Activated CD8-positive, alpha-beta memory T cell treated with anti-CD3 and anti-CD28 coated beads for 36 hours (primary cell): Measurements from ENCODE around the gene GAS1. TPM values are rescaled to one million over a fixed set of nuclear protein-coding genes. Genes with fewer than 3 reads are reported as not detected.

ENCODE experiments used
- CTCF ChIA-PET: fragments of 350-600 bp; sonication (Branson Sonifier 250); formaldehyde crosslinking; loops from one replicate; lab custom pipeline; 2021; ENCODE audit warnings: antibody characterized with exemption; lab: Charles Lee
- POLR2A ChIA-PET: fragments of 350-600 bp; sonication (Branson Sonifier 250); formaldehyde crosslinking; loops from one replicate; lab custom pipeline; 2021; ENCODE audit warnings: antibody characterized with exemption; lab: Charles Lee
- total RNA-seq, 2 experiments: library from RNA; stranded (reverse); gene quantifications; one replicate each; pipeline ENCODE4 v1.2.3, GENCODE V29; 2021

Gene GAS1, protein sequence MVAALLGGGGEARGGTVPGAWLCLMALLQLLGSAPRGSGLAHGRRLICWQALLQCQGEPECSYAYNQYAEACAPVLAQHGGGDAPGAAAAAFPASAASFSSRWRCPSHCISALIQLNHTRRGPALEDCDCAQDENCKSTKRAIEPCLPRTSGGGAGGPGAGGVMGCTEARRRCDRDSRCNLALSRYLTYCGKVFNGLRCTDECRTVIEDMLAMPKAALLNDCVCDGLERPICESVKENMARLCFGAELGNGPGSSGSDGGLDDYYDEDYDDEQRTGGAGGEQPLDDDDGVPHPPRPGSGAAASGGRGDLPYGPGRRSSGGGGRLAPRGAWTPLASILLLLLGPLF
- under 1 TPM; 0.34 TPM for total RNA-seq

DNA sequence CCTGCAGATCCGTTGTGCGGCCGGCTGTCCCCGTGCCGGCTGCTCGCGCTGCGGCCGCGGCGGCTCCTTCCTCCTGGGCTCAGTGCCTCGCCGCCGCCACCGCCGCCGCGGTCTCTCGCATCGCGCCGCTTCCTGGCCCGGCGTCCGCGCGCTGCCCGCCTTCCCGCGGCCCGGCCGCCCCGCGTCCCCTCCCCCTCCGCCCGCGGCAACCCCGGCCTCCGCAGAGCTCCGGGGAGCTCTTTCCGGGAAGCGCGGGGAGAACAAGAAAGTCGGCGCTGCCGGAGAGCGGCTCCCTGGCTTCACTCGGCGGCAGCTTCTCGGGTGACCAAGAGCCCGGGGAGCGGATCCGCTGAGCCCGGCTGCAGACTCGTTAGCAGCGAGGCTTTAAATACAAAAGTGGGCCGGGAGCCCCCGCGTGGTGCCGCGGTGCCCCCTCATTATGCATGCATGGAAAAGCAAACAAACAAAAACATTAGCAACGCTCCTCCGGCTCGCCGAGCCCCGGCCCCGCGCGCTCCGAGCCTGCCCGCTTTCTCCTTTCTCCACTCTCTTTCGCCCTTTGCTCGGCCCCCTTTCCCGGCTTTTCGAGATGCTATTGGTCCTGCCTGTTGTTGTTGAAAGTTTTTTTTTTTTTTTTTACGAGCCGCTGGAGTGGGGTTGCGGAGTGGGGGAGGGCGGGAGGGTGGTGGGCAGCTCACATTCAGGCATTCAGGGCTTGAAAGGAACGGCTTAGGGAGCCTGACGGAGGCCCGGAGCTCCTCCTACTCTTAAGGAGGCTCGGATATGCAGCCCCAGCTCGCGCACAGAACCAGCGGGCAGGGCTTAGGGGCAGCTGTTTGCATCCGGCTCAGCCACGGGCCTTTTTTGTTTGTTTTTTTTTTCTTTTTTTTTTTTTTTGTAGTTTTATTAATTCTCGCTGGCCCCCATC is at the start of gene GAS1:
Gene GAS1 (minus strand): TSS at position 361 of the 928 bp plus-strand sequence. CDS start 727 bp downstream, outside the sequence.
- CTCF ChIA-PET, result interaction anchor here (0.7 kb wide), 1 partner anchor 219 kb away, joined by 3 read pairs; no protein-coding TSS in a partner anchor

DNA sequence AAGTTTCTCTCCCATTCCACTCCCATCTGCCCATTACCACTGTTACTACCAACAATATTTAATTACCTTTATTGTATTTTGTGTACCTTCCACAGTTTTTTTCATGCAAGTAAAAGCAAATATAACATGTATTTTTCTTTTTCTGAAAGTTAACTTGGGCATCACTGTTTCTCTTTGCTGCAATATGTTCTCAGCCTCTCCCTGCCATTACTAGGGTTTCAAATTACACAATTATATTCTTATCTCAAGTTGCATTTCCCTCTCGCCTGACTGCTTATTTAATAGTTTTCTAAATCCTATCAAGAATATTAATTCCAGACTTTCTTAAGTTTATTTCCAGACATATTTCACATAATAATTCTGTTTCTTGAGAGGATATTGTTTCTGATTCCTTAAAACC is 46.9 kb upstream of the GAS1 start:
- ChIA-PET CTCF (no interaction called here), POLR2A (no interaction called here)

More for the DNA sequence above, at the start of gene GAS1:
- POLR2A ChIA-PET, result interaction anchor here (0.5 to 0.6 kb wide), 2 partner anchors 11 to 363 kb away, joined by 4 to 5 read pairs; no protein-coding TSS in a partner anchor

DNA sequence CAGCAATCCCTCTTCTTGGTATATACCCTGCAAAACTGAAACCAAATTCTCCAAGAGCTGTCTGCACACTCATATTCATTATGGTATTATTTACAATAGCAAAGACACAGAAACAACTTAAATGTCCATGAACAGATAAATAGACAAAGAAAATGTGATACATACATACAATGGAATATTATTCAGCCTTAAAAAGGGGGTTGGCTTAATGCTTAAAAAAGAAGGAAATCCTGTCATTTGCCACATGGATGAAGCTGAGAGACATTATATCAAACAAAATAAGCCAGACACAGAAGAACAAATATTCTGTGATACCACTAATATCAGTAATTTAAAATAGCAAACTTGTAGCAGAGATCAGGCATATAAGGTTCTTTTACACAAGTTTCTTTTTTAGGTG is 46.5 kb upstream of the GAS1 start:
- ChIA-PET POLR2A (no interaction called here), CTCF (no interaction called here)

DNA sequence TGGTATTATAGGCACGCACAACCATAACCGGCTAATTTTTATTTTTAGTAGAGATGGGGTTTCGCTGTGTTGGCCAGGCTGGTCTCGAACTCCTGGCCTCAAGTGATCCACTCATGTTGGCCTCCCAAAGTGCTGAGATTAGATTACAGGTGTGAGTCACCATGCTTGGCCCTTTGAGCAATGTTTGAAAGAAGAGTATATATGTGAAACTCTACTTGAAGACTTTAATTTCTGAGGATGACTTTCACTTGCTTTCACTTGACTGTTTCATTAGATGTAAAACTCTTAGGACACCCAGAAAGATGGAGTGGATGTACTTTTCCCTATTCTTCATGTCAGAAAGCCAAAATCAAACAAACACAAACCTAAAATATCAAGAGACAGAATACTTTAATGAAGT is 43.8 kb upstream of the GAS1 start:
- ChIA-PET POLR2A (no interaction called here), CTCF (no interaction called here)

DNA sequence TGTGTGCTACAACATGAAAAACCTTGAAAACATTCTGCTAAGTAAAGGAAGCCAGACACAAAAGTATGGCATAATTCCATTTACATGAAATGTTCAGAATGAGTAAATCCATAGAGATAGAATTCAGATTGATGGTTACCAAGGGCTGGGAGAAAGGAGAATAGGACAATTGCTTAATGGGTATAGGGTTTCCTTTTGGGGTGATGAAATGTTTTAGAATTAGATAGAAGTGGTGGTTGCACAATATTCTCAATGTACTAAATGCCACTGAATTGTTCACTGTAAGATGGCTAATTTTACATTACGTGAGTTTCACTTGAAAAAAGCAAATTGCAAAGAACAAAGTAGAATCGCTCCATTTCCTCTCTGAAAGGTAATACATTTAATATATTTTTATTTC is 43.0 kb upstream of the GAS1 start:
- POLR2A ChIA-PET, result no interaction called here
- CTCF ChIA-PET, result no interaction called here

DNA sequence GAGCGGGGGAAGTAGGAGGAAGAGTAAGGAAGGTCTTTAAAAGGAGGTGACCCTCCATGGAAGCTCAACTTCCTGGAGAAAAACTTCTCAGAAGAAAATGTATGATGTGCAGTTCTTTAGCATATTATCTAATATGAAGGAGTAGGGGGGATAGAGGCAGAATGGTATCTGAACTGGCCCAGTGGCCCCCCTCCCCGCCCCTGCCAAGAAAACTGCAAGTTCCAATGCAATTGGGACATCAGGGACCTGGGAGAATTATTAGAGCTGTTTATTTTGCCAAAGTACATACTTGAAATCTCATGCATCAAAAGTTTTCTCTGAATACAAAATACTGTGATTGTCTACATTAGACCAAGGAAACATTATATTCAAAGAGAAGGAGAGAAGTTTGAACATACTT is 40.6 kb upstream of the GAS1 start:
- POLR2A ChIA-PET, result no interaction called here
- CTCF ChIA-PET, result no interaction called here

DNA sequence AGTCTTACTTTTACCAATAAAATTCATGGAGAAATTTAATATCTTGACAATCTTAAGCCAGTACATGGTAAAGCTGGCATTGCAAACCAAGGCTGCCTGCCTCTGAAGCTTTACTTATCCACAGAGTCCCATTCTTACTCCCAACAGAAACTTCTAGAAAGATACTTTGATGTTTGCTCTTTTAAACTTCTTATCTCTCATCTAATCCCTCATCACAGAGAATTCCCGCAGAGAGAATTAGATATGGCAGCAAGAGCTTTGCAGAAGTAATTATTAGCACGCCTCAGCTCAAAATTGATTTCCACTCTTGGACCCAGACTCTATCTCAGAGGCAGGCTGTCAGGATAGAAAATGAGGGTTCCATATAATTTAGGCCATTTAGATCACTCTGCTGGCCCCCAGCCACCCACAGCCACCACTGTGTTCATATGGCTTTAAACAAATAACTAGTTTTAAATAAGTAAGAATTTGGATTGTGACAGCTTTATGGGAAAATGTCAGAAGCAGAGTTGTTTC is 37.9 kb upstream of the GAS1 start:
- ChIA-PET CTCF (no interaction called here), POLR2A (no interaction called here)

DNA sequence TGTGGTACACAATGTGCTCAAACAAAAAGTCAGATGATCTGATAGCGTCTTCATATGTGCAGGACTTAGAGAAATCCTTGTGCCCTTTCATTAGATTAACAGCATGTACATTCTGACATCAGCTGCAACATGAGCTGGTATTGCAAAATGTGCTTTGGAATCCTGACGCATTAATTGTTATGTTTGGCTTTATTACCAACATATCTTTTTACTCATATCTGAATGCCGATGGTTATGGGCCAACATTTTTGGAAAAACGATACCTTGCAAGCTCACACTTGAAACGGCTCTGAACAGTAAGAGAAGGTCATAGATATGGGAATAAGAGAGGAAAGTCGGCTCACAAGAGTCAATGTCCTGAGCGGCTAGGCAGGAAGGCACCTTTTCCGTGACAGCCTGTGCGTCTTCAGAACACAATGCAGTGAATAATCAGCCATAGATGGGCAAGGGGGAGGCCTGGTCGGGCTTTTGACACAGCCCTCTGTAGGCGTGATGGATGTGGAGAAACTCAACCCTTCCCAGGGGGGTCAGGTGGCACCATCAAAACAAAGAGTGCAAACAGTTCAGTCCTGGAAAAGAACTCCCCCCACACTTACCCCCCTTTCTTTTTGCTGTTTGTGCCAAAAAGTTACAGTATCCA is 36.4 kb upstream of the GAS1 start:
- POLR2A ChIA-PET, result no interaction called here
- CTCF ChIA-PET, result no interaction called here

DNA sequence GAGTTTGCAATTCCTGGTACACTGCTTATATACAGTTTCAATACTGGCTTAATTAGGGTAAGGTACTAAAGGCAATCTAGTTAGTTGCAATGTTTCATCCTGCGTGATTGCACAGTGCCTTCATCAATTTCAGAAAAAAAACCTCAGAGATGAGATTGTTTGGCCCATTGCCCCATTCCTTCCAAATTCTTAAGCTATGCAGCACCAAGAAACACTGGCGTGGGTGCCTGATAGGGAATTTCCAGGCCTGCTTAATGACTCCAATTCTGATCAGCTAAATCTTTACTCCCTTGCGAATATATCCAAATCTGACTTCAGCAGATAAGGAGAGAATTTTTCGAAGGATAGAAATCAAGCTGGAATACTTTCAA is 35.9 kb upstream of the GAS1 start:
- POLR2A ChIA-PET, result no interaction called here
- CTCF ChIA-PET, result no interaction called here

DNA sequence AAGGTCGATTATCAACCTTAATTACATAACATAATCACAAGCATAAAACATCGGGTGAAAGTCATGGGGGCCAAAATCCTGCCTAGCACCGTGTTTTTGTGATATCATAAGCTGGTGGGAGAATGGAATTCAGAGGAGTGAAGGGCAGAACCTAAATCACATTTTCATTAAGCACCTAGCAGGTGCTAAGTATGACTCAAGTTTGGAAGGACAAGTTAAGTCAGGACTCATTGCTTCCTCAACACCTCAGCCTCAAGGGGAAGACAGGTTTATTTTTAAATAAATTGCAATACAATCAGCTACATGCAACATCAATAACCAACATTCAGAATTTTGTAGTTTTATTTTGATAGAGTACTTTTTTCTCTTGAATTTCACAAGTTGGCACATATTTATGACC is 33.5 kb upstream of the GAS1 start:
- ChIA-PET CTCF (no interaction called here), POLR2A (no interaction called here)

DNA sequence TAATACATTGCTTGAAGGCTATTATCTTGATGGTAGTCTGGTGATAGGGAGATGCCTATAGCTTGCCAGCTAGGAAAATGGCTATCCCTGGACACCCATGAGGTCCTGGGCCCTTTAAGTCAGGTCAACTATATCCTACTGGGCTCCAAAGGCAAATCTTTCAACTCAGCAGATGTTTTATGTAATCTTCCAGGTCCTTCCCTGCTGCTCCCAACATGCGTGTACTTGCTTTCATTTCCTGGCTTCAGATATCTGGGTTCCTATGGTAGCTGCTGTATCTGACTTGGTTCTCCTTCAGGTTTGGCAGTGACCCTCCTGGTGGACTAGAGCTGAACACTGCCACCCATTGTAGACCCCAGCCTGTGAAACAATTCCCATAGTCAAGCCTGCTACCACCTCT is 32.4 kb upstream of the GAS1 start:
- ChIA-PET CTCF (no interaction called here), POLR2A (no interaction called here)

DNA sequence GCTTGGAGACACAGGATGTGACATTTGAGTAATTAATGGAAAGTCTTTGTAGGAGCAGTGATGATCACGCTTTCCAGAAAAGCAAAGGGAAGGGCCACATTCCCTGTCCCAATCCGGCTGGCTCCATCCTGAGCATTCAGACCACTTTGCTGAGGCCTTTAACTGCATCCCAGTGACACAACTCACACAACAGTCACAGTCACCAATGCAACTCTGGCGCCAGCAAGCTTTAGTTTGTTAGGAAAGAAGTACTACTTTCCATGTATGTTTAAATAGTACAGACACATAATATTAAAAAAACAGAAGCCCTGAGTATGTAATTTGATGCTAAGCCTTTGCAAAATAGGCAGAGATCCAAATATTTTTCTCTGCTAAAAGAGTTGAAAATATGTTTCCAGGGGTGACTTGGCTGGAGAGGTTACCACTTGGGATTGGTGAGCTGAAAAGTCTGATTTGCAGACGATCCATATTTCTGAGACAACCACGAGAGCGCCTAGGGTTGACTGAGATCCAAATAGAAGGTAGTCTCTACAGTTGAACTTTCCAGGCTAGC is 31.7 kb upstream of the GAS1 start:
- ChIA-PET CTCF (no interaction called here), POLR2A (no interaction called here)

DNA sequence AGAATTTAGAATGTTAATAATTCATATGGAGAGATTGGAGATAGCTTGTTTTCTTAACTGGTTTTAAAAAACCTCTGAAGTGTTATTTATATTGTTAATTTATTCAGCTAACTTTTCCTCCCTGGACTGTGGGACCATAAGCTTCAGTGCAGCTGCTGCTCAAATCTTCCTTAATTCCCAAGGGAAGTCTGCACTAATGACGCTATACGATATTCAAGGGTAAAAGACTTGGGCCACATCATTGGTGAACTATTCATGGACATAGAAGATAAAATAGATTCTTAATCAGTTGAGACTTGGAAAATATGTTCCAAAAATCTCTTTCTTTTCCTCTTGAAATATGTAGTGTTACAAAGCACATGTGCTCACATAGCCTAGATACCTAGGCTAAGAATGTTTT is 31.1 kb upstream of the GAS1 start:
- POLR2A ChIA-PET, result no interaction called here
- CTCF ChIA-PET, result interaction anchor here (0.6 kb wide), 1 partner anchor 686 kb away, joined by 3 read pairs; no protein-coding TSS in a partner anchor

DNA sequence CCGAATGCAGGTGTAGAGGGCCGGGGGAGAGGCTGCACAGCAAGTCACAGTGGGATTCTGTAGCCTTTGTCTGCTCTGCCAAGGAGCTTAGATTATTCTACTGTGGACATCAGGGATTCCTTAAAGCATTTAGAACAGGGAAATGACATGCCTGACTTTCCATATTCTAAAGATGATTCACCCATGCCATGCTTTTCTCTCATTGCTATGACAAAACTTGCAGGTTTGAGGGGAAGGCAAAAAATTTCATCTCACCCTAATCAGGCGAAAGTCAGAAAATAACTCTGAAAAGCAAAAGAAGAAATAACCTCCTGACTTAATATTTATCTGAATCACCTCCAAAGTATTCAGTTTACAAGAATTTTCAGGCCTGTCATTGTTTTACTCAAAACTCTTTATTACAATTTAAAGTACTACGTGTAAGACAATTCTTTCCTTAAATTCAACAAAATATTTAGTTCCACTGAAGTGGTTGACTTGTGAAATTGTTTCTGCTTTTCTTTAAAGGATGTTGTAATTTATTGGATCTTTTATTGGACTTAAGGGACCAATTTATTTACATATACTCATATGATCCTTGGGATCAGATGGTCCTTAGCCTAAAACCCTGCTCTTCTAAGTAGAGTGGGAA is 30.0 kb upstream of the GAS1 start:
- ChIA-PET POLR2A (no interaction called here), CTCF (no interaction called here)

DNA sequence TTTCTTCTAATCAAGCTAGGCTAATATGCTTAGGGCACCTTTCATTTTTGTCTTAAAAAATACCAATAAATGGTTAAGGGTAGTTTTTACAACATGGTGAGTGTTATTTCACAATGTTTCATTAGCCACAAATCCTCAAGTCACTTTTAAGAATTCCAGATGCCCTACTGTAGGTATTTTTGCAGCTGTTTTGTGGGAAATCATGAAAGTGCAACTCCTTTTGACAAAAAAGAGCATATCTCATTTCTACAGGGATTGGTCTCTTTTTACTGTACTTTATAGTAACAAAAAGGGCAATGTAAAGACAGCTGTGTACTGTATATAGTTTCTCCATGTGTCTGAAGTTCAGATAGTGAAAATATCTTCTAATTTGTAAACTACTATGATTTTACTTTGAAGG is 28.3 kb upstream of the GAS1 start:
- ChIA-PET POLR2A (no interaction called here), CTCF (no interaction called here)

DNA sequence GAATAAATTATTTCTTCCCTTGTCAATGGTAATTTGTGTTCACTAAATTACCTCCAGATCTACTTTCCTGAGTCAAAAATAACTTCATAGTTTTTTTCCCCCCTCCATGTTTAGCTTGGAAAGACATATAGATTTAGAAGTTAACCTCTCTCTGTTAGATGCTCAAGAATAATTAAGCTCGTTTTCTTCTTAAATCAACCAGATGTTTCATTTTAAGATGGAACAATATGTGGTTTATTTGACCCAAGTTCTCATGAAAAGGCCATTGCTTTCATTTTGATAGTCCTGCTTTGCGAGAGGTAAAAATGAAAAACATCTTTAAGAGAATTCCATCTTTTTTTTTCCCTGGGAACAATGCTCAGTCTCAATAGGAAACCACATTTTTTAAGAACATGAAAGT is 27.7 kb upstream of the GAS1 start:
- POLR2A ChIA-PET, result no interaction called here
- CTCF ChIA-PET, result no interaction called here

DNA sequence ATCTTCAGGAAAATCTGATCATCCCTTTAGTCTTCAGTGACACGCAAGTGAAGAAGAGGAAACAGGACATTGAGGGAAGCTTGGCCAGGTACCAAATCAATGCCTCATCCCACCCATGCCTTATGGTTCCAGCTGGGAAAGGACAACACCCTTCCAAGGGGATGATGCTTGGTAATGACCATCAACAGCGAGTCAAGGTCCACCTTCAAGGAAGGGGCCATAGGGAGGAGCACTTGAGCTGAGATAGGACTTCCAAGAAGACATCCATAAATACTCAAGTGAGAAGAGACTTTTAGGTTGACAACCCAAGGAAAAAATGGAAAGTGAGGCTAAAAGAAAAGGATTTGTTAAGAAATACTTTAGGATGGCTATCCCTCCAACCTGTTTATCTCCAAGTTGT is 27.1 kb upstream of the GAS1 start:
- ChIA-PET CTCF (no interaction called here), POLR2A (no interaction called here)

DNA sequence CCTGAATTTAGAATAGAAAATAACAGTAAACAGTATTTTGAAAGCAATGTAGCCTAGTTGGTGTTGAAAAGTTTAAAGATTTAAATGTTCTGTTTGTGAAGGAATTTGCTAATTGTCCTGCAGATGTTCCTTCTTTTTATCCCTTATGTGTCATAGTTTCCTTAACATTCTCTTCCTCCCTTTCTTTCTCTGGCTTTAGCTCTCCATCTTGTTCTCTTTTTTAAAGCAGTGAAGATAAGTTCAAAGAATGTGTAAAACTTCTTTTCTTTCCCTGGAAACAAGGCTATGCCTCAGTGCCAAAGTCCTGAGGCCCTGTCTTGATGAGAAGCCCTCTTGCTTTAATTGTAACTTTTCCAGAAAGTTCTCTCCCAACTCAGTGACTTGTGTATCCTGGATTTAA is 24.4 kb upstream of the GAS1 start:
- ChIA-PET POLR2A (no interaction called here), CTCF (no interaction called here)

DNA sequence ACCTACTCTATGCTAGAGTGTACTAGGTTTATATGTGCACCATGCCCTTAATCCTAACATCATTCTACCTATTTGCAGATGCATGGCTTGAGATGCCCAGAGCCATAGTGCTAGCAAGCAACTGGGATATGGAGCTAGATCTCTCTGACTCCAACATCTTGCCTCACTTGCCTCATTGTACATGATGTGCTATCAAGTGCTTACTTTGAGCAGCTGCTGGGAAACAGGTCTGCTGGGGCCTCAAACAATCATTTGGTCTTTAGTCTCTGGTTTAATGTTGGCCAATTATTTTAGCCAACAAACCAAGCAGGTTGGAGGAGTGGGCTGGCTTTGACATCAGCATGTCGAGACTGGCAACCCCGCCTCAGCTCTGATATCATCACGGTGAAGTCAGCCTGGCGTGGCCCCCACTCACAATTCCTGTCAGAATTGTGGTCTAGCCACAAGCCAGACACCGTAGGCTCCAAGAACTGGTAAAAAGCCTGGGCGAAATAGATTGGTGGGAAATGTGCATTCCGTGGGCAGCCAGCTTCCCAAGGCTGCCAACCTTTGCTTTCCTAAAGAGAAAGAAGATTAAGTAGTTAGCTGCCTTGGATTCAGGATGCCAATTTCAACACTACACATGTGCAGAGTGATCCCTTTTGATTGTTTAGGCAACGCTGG is 21.1 kb upstream of the GAS1 start:
- CTCF ChIA-PET, result no interaction called here

More for the DNA sequence above, 21.1 kb upstream of the GAS1 start:
- POLR2A ChIA-PET, result no interaction called here
